Activated T-helper 1 cell treated with anti-CD3 and anti-CD28 coated beads, Interleukin-2, amount 50 U/mL, for 16 hours (primary cell): Measurements from ENCODE around the gene ZNF804A.

ENCODE experiments used
- DNase-seq, 2 donors: peaks; one replicate each; pipeline ENCODE4 v3.0.0-alpha.2; 2020; ENCODE audit warnings: low read depth in 1 of 2, low spot score in 1 of 2

ZNF804A gene

DNA sequence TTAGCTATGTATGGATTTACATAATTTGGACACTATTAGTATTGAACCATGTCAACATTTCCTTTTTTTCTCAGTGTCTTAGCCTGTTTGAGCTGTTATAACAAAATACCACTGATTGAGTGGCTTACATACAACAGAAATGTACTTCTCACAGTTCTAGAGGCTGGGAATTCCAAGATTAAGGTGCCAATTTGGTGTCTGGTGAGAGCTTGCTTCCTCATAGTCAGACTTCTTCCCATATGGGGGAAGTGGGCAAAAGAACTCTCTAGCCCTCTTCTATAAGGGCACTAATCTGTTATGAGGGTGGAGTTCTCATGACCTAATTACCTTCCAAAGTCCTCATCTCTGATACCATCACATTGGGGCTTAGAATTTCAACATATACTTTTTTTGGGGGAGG, 12.6 kb downstream of the ZNF804A start:
- DNase-seq = no peak

DNA sequence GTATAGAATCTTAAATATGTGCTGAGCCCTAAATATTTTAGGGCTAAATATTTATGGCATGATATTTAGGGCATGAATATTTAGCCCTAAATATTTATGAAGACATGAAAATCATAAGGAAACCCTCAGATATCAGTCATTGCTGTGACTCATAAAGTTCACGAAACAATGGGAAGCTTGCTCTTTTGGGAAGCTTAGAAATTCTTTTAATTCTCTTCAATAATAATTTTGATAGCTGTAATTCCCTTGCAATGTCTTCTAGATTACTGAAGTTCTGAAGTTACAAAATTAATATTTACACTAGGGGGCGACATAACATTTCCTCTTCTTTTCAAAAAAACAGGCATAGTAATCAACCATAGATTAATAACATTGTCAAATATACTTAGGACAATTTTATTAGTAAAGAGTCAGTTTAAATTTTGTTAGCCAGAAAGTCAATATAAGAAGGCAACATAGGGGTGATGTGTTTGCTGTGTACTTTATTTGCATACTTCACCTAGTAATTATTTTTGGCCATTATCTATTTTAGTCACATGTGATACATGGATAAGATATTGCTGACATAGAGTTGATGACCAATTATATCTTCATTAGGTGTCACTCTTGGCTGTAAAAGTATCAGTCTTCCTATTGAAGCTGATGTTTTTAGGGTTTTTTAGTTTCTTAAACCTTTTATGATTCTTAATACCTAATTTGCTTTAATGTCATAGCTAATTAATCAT, 13.2 kb downstream of the ZNF804A start:
- no peak for DNase-seq

DNA sequence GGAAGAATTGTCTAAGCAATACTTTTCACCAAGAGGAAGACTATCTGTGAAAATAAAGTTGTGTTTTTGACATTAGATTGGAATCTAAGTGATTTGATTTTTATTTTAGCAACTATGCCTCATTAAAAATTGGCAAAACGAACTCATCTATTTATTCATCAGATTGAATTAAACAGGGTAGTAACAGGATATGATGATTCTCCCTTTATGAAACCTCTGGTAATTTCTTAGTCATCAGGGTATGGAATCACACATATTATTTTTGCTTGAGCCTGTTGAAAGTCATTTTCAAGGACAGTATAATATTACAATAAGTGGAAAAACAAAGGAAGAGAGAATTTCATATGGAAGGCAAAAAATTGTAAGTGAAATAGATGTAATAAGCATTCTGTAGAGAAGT, 22.0 kb downstream of the ZNF804A start:
- no peak for DNase-seq

DNA sequence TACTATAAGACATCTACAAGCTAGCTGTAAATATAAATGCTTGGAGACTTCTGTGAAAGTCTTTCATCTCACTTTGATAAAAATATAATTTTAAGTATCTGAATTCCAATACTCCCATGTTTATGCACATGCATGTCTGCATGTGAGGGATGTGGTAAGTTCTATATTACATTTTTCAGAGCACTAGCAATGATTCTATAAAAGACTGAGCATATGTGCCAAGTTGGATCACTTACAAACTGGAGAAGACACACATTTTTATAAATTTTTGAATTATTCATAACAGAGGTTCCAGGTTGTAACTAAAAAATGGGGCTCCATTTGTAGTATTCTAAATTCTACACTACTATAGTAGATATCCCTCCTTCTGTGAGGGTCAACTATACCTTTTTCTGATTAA, 26.0 kb downstream of the ZNF804A start:
- no peak for DNase-seq

DNA sequence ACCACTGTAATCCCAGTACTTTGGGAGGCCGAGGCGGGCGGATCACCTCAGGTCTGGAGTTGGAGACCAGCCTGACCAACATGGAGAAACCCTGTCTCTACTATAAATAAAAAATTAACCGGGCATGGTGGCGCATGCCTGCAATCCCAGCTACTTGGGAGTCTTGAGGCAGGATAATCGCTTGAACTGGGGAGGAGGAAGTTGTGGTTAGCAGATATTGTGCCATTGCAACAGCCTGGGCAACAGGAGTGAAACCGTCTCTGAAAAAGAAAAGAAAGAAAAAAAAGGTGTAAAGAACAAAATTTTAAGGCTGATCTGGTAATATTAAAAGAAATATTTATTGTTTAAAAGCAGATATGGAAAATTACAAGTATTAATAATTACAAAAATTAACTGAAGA, 29.7 kb downstream of the ZNF804A start:
- DNase-seq = no peak

DNA sequence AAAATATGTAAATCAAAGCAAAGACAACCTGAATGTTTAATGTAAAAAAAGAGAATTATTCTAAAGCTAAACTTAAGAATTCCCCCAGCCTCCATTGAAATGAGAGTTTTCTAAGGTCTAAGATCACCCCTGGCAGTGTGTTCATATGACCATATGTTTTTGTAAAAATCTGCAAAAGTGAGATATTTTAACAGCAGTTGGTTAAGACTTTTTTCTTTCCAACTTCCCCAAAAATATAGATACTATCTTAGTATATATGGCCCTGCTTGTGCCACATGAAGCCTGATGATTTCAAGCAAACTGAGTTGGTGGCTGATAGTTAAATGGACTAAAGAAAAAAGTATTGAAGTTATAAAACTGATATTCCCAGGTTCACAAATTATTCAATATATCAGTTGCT, 35.4 kb downstream of the ZNF804A start:
- DNase-seq = no peak

DNA sequence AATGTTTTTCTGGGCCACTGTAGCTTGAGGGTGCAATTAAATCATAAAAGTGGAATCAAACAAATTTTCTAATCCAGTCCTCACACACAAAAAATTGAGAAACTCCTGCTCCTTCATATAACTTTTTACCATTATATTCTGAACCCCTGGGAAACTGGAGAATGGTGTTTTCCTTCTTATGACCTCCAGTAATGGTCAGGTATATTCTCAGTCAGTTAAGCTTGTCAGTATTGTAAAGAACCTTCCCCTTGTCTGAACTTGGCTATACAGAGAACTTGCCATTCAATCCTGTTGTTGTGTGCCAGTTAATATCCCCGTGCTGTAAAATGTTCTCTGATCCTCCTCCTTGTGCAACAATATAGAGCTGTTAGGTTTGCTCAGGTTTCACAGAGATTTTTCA, 39.5 kb downstream of the ZNF804A start:
- no peak for DNase-seq

DNA sequence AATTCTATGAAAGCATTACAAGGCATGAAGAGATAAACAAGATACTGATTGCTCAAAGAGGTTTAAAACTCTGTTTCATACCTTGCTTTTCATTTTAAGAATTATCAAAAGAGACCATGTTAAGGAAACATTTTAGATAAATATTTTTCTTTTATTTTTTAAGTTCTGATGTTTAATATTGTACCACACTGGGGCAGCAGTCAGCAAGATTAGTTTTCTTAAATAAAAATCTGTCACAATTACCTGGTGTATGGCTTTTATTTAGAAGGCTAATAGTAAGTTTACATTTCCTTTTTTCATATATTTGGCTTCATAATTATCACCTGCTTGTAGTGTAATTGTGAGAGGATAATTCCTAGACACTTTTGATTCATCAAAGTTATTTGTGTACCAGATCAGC, 46.4 kb downstream of the ZNF804A start:
- DNase-seq = no peak

DNA sequence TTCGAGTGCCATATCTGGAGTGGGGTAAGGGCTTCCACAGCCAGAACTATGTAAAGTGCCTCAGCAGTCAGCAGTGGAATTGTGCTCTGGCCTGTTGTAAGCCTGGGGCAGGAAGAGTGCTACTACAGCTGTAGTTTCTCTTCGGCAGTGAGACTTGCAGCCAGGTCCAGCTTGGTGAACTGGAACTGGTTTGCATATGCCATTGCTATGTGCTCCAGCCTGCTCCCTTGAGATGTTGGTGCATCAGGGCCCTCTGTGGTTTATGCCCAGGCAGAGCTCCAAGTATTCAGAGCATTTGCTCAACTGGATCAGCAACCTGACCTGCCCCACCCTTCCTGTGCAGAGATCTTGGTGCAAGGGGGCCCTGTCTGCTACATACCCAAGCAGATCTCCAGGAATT, 47.8 kb downstream of the ZNF804A start:
- no peak for DNase-seq

DNA sequence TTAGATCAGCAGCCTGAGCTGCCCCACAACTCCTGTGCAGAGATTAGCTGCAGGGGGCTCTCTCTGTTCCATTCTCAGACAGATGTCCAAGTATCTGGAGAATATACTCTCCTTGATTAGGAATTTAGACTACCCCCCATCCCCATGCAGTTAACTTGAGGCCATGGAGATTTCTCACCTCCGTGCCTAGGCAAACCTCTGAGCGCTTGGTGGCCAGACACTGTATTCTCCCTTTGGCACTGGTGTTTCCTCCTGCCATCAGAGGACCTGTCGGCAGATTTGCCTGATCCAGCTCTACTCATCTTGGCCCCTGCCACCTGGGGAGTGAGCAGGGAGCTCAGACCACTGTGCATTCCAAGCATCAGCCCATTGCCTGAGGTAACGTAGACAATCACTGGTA, 48.3 kb downstream of the ZNF804A start:
- no peak for DNase-seq

DNA sequence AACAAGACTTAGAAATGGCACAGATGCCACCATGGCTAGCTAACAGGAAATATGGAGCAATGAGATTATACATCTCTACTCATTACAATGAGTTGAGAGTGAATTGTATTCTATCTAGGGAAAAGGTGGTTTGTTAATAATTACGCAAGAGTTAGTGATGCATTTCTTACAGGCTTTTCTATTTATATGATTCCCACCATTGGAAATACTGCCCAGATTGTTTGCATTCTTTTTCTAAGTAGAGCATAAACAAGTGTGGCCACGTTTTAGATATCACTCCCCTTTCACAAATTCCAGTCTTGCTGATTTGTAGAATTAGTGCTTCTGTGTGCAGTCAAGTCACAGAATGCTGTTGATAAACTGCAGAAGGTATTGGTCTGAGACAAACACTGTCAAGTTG, 56.6 kb downstream of the ZNF804A start:
- no peak for DNase-seq

DNA sequence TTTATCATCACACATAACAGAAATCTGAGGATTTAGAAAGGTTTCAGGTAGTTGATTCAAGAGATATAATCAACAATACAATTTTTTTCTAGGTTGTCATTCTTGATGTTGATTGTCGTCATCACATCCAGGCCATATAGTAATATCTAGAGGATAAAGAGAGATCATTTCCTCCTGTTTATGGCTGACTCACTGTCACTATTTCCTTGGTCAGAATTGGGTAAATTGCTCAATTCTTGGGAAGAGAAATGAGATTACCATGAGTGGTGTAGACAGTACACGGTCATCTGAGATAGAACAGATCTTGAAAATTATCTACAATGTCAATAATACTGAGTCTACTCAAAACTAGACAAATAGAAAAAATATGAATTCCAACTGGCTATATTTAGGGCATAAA, 78.8 kb downstream of the ZNF804A start:
- no peak for DNase-seq

DNA sequence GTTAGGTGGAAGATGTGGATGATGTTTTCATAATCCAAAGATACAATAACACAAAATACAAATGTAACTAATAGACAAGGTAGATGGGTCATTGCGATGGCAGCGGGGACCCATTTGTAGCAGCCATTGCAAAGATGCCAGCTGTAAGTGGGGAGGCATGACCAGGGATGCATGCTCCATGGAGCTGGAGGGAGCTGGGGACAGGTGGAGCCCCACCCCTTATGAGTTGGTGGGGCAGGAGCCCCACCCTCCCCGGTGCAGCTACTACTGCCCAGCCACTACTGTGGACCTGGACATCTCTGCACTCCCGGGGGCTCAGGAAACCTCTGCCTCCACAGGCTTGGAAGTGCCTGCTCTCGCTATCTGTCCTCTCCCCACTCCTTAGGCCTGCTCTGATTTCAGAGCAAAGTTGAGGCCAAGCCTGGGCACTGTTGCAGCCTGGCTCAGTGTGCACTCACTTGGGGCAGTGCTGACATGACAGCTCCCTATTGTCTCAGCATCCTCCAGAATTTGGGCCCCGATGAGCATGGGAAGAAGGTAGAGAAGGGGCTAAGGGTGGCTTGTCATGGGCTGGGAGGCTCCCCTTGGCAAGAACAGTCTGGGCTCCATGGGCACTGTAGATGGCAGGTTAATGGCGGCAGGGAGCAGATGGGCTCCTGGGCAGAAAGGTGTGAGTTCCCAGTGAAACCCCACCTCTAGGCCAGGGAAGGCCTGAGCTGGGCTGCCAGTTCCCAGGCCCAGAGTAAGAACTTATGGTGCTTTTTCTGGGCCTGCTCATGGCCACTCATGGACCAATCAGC, 81.1 kb downstream of the ZNF804A start:
- DNase-seq = no peak

DNA sequence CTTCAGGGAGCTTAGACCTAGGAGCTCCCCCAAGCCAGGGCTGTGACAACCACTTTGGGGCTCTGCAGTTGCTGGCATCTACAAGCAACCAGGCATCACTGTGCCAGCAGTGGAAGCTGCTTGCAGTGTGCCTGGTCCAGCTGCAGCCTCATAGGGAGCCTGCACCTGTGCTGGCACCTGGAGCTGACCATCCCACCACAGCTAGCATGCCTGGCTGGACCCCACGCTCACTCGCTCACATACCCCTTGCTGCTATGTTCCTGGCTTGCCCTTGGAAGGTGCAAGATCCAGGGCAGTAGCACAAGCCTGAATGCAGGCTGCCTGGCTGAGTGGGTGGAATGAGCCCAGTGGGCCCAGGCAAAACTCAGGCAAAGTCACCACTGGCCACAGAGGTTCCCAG, 82.5 kb downstream of the ZNF804A start:
- DNase-seq = no peak

DNA sequence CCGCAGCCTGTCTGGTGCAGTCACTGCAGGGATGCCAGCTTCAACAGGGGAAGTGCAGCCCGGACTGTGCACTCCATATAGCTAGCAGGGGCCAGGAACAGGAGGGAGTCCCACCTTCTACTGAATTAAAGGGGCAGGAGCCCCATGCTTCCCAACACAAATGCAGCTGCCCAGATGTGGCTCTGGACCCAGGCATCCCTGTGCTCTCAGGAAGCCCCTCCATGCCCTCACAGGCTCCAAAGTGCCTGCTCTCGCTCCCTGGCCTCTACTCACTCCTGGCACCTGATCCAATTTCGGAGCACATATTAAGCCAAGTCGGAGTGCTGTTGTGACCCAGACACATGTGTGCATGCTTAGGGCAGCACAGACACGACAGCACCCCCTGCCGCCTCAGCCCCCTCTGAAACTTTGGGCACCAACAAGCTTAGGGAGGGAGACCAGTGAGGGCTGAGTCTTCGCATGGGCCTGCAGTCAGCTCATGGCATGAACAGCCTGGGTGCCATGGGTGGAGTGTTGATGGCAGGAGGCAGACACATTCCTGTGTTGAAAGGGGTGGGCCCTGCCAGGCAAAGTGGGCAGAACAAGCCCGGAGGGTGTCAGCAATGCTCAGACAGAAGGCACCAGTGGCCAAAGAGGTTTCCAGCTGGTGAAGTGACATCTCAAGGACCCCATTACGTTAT, 83.5 kb downstream of the ZNF804A start:
- no peak for DNase-seq

DNA sequence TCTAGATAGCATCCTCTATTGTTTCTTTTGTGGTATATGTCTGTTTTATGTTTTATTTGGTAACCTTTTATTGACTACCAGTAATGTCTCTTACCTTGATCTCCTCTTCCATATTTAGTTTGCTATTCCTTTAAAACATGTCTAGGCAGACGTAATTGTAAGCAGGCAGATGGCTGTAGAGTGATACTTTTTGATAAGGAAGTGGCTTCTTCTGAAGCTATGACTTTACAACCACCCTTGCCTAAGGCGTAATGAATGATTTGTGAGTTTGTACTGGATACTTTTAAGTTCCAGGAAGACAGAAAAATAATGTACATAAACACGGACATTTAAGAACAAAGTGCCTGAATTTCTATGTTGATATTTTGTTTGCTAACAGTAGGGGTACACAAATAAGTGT, 85.6 kb downstream of the ZNF804A start:
- DNase-seq = no peak

DNA sequence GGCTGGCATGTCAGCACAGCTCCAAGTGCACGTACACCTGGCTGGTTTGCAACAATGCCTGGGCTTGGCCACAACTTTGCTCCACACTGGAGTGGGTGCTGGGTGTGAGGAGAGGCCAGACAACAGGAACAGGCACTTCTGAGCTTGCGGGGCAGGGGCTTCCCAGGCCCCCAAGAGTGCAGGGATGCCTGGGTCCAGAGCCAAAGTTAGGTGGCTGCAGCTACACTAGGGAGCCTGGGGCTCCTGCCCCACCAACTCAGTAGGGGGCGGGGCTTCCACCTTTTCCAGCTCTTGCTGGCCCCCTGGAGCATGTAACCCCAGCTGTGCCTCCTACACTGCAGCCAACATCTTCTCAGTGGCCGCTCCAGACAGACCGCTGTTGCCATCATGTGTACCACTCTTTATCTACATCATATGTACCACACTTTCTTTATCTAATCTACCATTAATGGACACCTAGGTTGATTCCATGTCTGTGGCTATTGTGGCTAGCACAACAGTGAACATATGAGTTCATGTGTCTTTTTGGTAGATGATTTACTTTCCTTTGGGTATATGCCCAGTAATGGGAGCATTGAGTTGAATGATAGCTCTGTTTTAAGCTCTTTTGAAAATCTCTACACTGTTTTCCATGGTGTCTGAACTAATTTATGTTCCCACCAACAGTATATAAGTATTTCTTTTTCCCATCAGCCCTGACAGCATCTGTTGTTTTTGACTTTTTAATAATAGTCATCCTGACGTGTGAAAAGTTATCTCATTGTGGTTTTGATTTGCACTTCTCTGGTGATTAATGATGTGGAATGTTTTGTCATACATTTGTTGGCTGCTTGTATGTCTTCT, 87.9 kb downstream of the ZNF804A start:
- DNase-seq = no peak

DNA sequence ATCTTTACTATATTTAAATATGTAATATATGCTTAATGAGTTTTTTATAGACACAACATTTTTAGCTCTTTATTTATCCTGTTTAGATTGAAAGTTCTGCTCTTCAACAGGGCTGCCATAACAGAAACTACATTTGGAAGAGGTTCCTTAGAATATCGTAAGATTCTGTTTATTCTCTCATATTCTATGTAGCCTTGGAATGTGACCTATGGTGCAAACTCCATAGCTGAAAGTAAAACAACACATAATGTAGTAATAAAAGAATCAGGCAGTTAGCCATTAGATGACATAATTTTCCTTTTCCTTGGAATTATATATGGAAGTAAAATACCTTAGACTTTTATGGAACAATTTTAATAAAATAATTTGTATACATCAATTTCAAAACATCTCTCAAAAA, 91.3 kb downstream of the ZNF804A start:
- no peak for DNase-seq

DNA sequence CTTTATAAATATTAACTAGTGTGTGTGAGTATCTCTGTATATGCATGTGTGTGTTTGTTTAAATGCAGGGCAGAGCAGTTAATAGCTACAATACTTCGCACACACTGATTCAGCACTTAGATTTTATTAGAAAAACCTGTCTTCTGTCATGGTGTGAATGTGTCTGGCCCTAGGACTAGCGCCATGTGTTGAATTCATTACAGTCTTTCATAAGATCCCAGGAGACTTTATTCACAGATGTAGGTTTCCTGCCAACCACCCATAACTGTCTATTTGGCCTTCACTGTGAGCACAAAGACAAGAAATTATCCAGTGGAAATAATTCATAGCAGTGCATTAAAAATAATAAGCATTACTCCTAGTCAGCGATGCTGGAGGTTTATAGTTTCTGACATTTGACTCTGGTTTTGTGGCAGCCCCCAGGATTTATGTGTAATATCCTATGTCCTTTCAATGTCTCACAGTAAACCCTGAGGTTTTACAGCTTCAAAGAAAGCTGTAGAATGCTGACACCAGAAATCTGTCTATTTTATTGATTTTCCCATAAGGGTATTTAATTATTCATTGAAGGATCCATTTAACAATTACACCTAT, 93.9 kb downstream of the ZNF804A start:
- DNase-seq = no peak

DNA sequence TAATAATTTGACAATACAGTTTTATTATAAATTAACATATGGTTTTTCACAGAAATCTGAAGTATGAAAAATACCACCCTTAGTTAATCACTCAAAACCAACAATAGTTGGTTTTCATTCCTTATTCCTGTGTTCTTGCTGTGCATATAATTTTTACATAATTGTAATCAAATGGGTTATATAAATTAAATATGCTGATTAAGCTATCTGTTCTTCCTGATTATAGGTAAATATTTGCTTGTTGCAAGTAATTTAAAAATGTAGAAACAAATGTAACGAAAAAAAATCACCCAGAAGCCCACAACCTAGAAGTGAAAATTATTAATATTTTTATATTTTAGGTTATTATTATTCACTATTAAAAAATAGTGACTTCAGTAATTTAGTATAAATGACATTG, 98.3 kb downstream of the ZNF804A start:
- DNase-seq = no peak

DNA sequence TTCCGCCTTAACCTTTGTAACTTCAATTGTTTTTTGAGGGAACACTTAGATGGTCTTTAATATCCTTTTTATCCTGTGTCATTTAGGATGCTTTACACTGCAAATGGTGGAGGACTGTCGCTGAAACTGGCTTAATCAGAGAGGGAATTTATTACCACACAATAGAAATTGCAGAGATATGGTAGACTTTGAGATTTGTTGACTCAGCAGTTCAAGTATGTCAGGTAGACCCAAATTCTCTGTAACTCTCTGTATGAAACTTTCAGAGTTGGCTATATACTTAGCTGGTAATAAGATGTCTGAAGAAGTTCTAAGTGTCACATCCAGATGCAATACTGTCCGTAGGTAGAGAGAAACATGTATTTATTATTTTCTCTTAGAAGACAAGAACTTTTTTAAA, 100.1 kb downstream of the ZNF804A start:
- DNase-seq = no peak
